ENCODE results near the gene ERC2. TPM values are rescaled to one million over a fixed set of nuclear protein-coding genes. Genes with fewer than 3 reads are reported as not detected.

ERC2 gene
- total RNA-seq, 2 donors from 2014 or later, result 16.1 to 22.8 TPM

DNA sequence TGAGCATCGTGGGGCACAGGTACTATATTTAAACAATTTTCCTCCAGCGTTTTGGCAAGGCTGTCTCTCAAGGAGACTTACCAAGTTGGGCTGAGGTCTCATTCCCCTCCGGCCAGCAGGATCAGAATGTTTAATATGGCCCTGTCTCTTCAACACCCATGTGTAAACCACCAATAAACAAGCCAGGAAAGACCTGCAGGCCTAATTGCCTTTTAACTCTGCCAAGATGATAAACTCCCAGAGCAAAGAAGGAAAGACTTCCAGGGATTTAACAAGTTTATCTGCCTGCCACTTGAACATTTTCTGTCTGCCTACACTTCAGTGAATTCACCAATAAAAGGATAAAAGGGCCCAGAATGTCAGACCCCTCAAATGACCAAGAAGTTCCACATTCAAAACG is 850.9 kb downstream of the ERC2 start:
- no peaks in the 10 kb centered on the region for H3K27me3 ChIP-seq (ENCODE audit: control insufficient read depth, insufficient read depth, low read length, poor library complexity, severe bottlenecking)
- TF ChIP-seq, protein P1, sequence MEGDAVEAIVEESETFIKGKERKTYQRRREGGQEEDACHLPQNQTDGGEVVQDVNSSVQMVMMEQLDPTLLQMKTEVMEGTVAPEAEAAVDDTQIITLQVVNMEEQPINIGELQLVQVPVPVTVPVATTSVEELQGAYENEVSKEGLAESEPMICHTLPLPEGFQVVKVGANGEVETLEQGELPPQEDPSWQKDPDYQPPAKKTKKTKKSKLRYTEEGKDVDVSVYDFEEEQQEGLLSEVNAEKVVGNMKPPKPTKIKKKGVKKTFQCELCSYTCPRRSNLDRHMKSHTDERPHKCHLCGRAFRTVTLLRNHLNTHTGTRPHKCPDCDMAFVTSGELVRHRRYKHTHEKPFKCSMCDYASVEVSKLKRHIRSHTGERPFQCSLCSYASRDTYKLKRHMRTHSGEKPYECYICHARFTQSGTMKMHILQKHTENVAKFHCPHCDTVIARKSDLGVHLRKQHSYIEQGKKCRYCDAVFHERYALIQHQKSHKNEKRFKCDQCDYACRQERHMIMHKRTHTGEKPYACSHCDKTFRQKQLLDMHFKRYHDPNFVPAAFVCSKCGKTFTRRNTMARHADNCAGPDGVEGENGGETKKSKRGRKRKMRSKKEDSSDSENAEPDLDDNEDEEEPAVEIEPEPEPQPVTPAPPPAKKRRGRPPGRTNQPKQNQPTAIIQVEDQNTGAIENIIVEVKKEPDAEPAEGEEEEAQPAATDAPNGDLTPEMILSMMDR (conservative IDR thresholded peaks at IDR 0.05), result no peak
- WGBS, 2 experiments (ENCODE audit: insufficient coverage in 1 of 2, insufficient read length in 1 of 2), result 67 to 81% methylated on average over 3 to 4 of the region's 4 CpGs
- H3K36me3 ChIP-seq (ENCODE audit: control insufficient read depth, insufficient read depth, low read length), result no peaks in the 10 kb centered on the region
- Mint-ChIP-seq H3K4me1 (peaks cover 44% of the 10 kb centered on the region), H3K9me3 (no peaks in the 10 kb centered on the region), H3K27ac (no peak overlapping the region), H3K36me3 (ENCODE audit: low read depth) (no peaks in the 10 kb centered on the region), H3K27me3 (ENCODE audit: insufficient read depth) (no peaks in the 10 kb centered on the region), H3K4me3 (no peak overlapping the region)
- no peak for DNase-seq
- H3K9me3 ChIP-seq (ENCODE audit: control insufficient read depth, low read length), result no peaks in the 10 kb centered on the region
- no peak overlapping the region for H3K27ac ChIP-seq (ENCODE audit: low read depth, low read length)
- H3K4me1 ChIP-seq (ENCODE audit: control insufficient read depth, insufficient read depth, low read length), result peaks cover 7% of the 10 kb centered on the region
- H3K9ac ChIP-seq (ENCODE audit: extremely low read depth, low read length, poor library complexity, severe bottlenecking), result no peak overlapping the region
- no peak overlapping the region for H3K4me3 ChIP-seq (ENCODE audit: low read length)

DNA sequence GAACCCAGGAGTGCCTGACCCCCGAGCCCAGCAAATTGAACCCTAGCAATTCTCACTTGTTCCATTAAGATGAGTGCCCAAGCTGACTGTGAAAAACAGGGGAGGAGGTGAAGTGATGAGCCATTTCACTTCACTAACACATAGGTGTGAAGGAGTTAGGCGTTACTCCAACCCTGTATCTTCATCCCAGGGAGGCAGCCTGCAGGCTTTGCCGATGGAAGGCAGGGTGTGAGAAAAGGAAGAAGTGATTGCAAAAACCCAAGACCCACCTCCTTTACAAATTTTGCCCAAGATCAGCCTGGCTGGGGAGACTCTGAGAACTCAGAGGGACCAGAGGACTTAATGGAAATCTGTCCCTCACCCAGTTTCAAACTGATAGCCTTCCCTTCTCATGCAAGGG is 851.5 kb downstream of the ERC2 start:
- Mint-ChIP-seq H3K27ac (no peak overlapping the region), H3K9me3 (no peaks in the 10 kb centered on the region), H3K4me3 (no peak overlapping the region), H3K4me1 (peaks cover 44% of the 10 kb centered on the region), H3K27me3 (ENCODE audit: insufficient read depth) (peaks cover 4% of the 10 kb centered on the region), H3K36me3 (ENCODE audit: low read depth) (no peaks in the 10 kb centered on the region)
- no peaks in the 10 kb centered on the region for H3K27me3 ChIP-seq (ENCODE audit: control insufficient read depth, insufficient read depth, low read length, poor library complexity, severe bottlenecking)
- TF ChIP-seq, protein P1 (conservative IDR thresholded peaks at IDR 0.05), result no peak
- no peak overlapping the region for H3K9ac ChIP-seq (ENCODE audit: extremely low read depth, low read length, poor library complexity, severe bottlenecking)
- WGBS, 2 experiments (ENCODE audit: insufficient coverage in 1 of 2, insufficient read length in 1 of 2), result 91 to 100% methylated on average over 1 of the region's 3 CpGs
- no peak overlapping the region for H3K4me3 ChIP-seq (ENCODE audit: low read length)
- peaks cover 7% of the 10 kb centered on the region for H3K4me1 ChIP-seq (ENCODE audit: control insufficient read depth, insufficient read depth, low read length)
- no peaks in the 10 kb centered on the region for H3K9me3 ChIP-seq (ENCODE audit: control insufficient read depth, low read length)
- DNase-seq, result peak; percentile 64
- H3K36me3 ChIP-seq (ENCODE audit: control insufficient read depth, insufficient read depth, low read length), result no peaks in the 10 kb centered on the region
- no peak overlapping the region for H3K27ac ChIP-seq (ENCODE audit: low read depth, low read length)

DNA sequence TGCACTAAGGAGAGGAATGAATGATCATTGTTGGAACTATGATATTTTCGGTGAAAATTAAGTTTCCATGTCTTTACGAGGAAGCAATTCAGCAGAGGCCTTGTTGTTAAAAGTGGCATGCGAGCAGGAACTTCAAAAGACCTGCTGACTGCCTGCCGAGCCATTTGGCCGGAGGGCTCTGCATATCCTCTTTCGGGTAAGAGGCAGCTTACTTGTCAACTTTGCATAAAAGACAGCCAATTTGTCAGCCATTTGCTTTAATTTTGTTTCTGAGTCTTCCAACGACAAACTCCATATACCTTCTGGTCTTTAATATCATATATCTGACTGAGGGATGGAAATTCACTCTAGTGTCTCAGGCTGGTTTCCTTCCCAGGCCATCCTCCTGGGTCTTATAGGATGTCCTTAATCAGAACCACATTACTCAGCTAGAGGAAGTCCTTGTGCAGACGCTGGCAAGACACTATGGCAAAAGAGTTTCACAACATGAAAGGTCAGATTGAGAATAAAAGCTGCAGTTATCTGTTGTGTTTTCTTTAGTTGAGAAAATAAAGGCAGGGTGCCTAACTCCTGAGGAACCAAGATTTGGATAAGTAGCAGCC is 852.5 kb downstream of the ERC2 start:
- Histone ChIP-seq H3K27me3 (ENCODE audit: control insufficient read depth, insufficient read depth, low read length, poor library complexity, severe bottlenecking) (no peaks in the 10 kb centered on the region), H3K27ac (ENCODE audit: low read depth, low read length) (peak overlapping the region; percentile 3), H3K4me1 (ENCODE audit: control insufficient read depth, insufficient read depth, low read length) (peaks cover 13% of the 10 kb centered on the region), H3K9ac (ENCODE audit: extremely low read depth, low read length, poor library complexity, severe bottlenecking) (no peak overlapping the region), H3K36me3 (ENCODE audit: control insufficient read depth, insufficient read depth, low read length) (no peaks in the 10 kb centered on the region), H3K4me3 (ENCODE audit: low read length) (no peak overlapping the region), H3K9me3 (ENCODE audit: control insufficient read depth, low read length) (no peaks in the 10 kb centered on the region)
- no peaks in the 10 kb centered on the region for H3K9me3 Mint-ChIP-seq
- no peak overlapping the region for H3K27ac Mint-ChIP-seq
- peaks cover 8% of the 10 kb centered on the region for H3K27me3 Mint-ChIP-seq (ENCODE audit: insufficient read depth)
- H3K4me3 Mint-ChIP-seq, result no peak overlapping the region
- H3K36me3 Mint-ChIP-seq (ENCODE audit: low read depth), result no peaks in the 10 kb centered on the region
- peak; percentile 78 for DNase-seq
- H3K4me1 Mint-ChIP-seq, result peaks cover 41% of the 10 kb centered on the region
- 35 to 49% methylated on average over 6 to 8 of the region's 8 CpGs for WGBS, 2 experiments (ENCODE audit: insufficient coverage in 1 of 2, insufficient read length in 1 of 2)
- TF ChIP-seq, protein P1 (conservative IDR thresholded peaks at IDR 0.05), result no peak
